HepG2 (cell line): ENCODE data around the gene INTS2. TPM values are rescaled to one million over a fixed set of nuclear protein-coding genes. Genes with fewer than 3 reads are reported as not detected.
A peak's percentile ranks its signal among the peaks of the same experiment; 100 is the strongest.

Source experiments
- ZFP82 ChIP-seq: sonication (generic); formaldehyde crosslinking; IDR thresholded peaks from 2 replicates; pipeline ENCODE4 v1.5.1; 2020; ENCODE audit warnings: mild to moderate bottlenecking, missing genetic modification reagents, borderline replicate concordance
- ZNF33A ChIP-seq: sonication (generic); formaldehyde crosslinking; IDR thresholded peaks from 2 replicates; pipeline ENCODE4 v1.5.1; 2020; ENCODE audit warnings: missing genetic modification reagents, mild to moderate bottlenecking, moderate library complexity, borderline replicate concordance
- ZNF354B ChIP-seq: sonication (generic); formaldehyde crosslinking; IDR thresholded peaks from 2 replicates; pipeline ENCODE4 v1.8.0; 2022; ENCODE audit warnings: mild to moderate bottlenecking, missing genetic modification reagents
- ZNF749 ChIP-seq: sonication (generic); formaldehyde crosslinking; IDR thresholded peaks from 2 replicates; pipeline ENCODE4 v1.8.0; 2022; ENCODE audit warnings: mild to moderate bottlenecking, missing genetic modification reagents, moderate library complexity, borderline replicate concordance
- polyA plus RNA-seq, 8 experiments: library from polyadenylated mRNA; depleted of rRNA in 3 of 8; stranded (reverse) in 7 of 8; unstranded in 1 of 8; fragments of >200 nt; fragmentation: Illumina TruSeq in 4 of 8; extraction: Trizol in 4 of 8; gene quantifications; 2 replicates each; pipeline versions ENCODE4 v1.2.1 to v1.2.3, GENCODE V29; 2011 to 2016; ENCODE audit warnings: low read depth in 4 of 8, missing spikeins in 1 of 8, mixed read lengths in 1 of 8; ENCODE audit not compliant: insufficient read depth in 1 of 8
- total RNA-seq, 5 experiments: library from RNA; depleted of rRNA; stranded (reverse); fragments of >200 nt; fragmentation: Illumina TruSeq; extraction: Trizol; gene quantifications; 2 replicates each; pipeline ENCODE4 v1.2.3, GENCODE V29; 2016; ENCODE audit warnings: low read depth in 1 of 5
- TF ChIP-seq, protein P1 (sequence below), 2 experiments: sonication (generic) in 1 of 2; formaldehyde crosslinking in 1 of 2; IDR thresholded peaks; 2 replicates each; pipeline versions ENCODE4 v1.6.1 to v1.9.0; 2014 to 2022; ENCODE audit warnings: antibody characterized with exemption in 1 of 2, borderline replicate concordance in 1 of 2, inconsistent platforms in 1 of 2, low read depth in 1 of 2, missing genetic modification reagents in 1 of 2
- TF ChIP-seq, protein P2 (sequence below): sonication (generic); formaldehyde crosslinking; IDR thresholded peaks from 2 replicates; pipeline ENCODE4 v1.5.1; 2020; ENCODE audit warnings: mild to moderate bottlenecking, moderate library complexity, missing genetic modification reagents
- TF ChIP-seq, protein P3 (sequence below), 2 experiments: sonication (generic) in 1 of 2; formaldehyde crosslinking in 1 of 2; IDR thresholded peaks; 2 replicates each; pipeline versions ENCODE4 v1.5.1 to v1.6.1; 2011 to 2020; ENCODE audit warnings: borderline replicate concordance in 1 of 2, low read depth in 1 of 2, low read length in 1 of 2, mild to moderate bottlenecking in 1 of 2, missing genetic modification reagents in 1 of 2, moderate library complexity in 1 of 2
- TF ChIP-seq, protein P4 (sequence below), 2 experiments: sonication (generic) in 1 of 2; formaldehyde crosslinking in 1 of 2; IDR thresholded peaks; 2 replicates each; pipeline versions ENCODE4 v1.4.0 to v1.6.1; 2018 to 2020; ENCODE audit warnings: missing genetic modification reagents in 2 of 2, borderline replicate concordance in 1 of 2, low read depth in 1 of 2, mild to moderate bottlenecking in 1 of 2, missing biosample characterization in 1 of 2
- TF ChIP-seq, protein P5 (sequence below): IDR thresholded peaks from 2 replicates; pipeline ENCODE4 v1.6.1; 2016; ENCODE audit warnings: low read depth

The INTS2 gene
- total and polyA plus RNA-seq, 2 of the 13 experiments (the other 11 are each of a cell fraction or from before 2014, with no cell fraction given): 20.5 to 30.2 TPM

DNA sequence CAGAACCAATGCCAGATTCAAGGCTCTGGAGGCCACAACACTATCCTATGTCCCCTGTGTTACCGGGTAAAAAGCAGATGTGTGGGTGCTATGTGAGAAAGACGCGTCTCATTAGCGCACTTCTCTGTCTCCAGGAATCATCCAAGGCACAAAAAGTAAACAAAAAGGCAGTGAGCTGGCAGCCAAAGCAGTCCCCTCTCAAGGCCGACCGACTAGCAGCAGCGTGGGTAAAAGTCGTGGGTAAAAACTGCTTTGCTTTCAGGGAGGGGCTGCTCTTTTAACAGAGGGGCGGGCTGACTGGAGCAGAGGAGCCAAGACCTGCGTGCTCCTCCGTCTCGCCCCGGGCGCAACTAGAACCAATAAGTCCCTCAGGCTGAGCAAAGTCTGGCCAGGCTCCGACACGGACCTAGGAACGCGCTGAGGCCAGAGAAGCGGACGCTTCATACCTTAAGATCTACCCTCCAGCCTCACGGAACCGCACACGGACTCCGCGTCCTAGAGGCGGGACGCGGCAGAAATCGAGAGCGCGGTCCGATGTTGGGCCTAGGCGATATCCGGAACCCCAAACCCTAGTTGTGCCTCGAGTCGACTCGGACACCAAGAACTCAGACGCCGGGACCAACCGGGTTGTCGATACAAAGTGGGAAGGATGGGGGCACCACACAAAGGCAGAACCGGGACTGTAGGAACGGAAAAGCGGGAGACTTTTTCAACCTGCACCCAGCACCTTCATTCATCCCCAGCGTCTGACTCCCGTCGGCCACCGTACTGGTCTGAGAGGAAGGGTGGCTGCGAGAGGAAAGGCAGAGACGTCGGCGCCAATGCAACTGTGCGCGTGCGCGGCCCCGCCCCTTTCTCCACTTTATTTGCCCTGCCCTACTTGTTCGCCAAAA lies at the start of gene INTS2 (continued):
- TF ChIP-seq ZFP82: peak; percentile 88; the same call in 1 of the 2 replicates
- 0 out of 2 replicates have a peak, but pooled peaks have one; percentile 29 for TF ChIP-seq ZNF33A (CRISPR knock-in tag)
- TF ChIP-seq, protein P1, sequence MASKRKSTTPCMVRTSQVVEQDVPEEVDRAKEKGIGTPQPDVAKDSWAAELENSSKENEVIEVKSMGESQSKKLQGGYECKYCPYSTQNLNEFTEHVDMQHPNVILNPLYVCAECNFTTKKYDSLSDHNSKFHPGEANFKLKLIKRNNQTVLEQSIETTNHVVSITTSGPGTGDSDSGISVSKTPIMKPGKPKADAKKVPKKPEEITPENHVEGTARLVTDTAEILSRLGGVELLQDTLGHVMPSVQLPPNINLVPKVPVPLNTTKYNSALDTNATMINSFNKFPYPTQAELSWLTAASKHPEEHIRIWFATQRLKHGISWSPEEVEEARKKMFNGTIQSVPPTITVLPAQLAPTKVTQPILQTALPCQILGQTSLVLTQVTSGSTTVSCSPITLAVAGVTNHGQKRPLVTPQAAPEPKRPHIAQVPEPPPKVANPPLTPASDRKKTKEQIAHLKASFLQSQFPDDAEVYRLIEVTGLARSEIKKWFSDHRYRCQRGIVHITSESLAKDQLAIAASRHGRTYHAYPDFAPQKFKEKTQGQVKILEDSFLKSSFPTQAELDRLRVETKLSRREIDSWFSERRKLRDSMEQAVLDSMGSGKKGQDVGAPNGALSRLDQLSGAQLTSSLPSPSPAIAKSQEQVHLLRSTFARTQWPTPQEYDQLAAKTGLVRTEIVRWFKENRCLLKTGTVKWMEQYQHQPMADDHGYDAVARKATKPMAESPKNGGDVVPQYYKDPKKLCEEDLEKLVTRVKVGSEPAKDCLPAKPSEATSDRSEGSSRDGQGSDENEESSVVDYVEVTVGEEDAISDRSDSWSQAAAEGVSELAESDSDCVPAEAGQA (IDR thresholded peaks at IDR 0.05; ENCODE audit: low read depth): no peak
- TF ChIP-seq, protein P1 (CRISPR knock-in tag; IDR thresholded peaks at IDR 0.05; ENCODE audit: borderline replicate concordance): no peak
- peak; percentile 22; the same call in 1 of the 2 replicates for TF ChIP-seq ZNF354B (CRISPR knock-in tag)
- no peak; the same call in 1 of the 2 replicates for TF ChIP-seq ZNF749
- TF ChIP-seq, protein P2, sequence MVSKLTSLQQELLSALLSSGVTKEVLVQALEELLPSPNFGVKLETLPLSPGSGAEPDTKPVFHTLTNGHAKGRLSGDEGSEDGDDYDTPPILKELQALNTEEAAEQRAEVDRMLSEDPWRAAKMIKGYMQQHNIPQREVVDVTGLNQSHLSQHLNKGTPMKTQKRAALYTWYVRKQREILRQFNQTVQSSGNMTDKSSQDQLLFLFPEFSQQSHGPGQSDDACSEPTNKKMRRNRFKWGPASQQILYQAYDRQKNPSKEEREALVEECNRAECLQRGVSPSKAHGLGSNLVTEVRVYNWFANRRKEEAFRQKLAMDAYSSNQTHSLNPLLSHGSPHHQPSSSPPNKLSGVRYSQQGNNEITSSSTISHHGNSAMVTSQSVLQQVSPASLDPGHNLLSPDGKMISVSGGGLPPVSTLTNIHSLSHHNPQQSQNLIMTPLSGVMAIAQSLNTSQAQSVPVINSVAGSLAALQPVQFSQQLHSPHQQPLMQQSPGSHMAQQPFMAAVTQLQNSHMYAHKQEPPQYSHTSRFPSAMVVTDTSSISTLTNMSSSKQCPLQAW (CRISPR knock-in tag): 0 out of 2 replicates have a peak, but pooled peaks have one; percentile 11
- TF ChIP-seq, protein P3, sequence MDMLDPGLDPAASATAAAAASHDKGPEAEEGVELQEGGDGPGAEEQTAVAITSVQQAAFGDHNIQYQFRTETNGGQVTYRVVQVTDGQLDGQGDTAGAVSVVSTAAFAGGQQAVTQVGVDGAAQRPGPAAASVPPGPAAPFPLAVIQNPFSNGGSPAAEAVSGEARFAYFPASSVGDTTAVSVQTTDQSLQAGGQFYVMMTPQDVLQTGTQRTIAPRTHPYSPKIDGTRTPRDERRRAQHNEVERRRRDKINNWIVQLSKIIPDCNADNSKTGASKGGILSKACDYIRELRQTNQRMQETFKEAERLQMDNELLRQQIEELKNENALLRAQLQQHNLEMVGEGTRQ (IDR thresholded peaks at IDR 0.05; ENCODE audit: low read depth, low read length): no peak
- TF ChIP-seq, protein P3 (CRISPR knock-in tag; IDR thresholded peaks at IDR 0.05; ENCODE audit: borderline replicate concordance): no peak
- TF ChIP-seq, protein P4, sequence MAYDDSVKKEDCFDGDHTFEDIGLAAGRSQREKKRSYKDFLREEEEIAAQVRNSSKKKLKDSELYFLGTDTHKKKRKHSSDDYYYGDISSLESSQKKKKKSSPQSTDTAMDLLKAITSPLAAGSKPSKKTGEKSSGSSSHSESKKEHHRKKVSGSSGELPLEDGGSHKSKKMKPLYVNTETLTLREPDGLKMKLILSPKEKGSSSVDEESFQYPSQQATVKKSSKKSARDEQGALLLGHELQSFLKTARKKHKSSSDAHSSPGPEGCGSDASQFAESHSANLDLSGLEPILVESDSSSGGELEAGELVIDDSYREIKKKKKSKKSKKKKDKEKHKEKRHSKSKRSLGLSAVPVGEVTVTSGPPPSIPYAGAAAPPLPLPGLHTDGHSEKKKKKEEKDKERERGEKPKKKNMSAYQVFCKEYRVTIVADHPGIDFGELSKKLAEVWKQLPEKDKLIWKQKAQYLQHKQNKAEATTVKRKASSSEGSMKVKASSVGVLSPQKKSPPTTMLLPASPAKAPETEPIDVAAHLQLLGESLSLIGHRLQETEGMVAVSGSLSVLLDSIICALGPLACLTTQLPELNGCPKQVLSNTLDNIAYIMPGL (CRISPR knock-in tag; IDR thresholded peaks at IDR 0.05; ENCODE audit: borderline replicate concordance in 1 of 2, low read depth in 1 of 2): peak; percentile 96 to 100
- TF ChIP-seq, protein P5, sequence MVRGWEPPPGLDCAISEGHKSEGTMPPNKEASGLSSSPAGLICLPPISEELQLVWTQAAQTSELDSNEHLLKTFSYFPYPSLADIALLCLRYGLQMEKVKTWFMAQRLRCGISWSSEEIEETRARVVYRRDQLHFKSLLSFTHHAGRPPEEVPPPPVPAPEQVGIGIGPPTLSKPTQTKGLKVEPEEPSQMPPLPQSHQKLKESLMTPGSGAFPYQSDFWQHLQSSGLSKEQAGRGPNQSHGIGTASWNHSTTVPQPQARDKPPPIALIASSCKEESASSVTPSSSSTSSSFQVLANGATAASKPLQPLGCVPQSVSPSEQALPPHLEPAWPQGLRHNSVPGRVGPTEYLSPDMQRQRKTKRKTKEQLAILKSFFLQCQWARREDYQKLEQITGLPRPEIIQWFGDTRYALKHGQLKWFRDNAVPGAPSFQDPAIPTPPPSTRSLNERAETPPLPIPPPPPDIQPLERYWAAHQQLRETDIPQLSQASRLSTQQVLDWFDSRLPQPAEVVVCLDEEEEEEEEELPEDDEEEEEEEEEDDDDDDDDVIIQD (CRISPR knock-in tag): peak; percentile 92
